ENCODE results near the gene WDFY3. TPM values are rescaled to one million over a fixed set of nuclear protein-coding genes. Genes with fewer than 3 reads are reported as not detected.
A peak's percentile ranks its signal among the peaks of the same experiment; 100 is the strongest.

WDFY3 gene, protein sequence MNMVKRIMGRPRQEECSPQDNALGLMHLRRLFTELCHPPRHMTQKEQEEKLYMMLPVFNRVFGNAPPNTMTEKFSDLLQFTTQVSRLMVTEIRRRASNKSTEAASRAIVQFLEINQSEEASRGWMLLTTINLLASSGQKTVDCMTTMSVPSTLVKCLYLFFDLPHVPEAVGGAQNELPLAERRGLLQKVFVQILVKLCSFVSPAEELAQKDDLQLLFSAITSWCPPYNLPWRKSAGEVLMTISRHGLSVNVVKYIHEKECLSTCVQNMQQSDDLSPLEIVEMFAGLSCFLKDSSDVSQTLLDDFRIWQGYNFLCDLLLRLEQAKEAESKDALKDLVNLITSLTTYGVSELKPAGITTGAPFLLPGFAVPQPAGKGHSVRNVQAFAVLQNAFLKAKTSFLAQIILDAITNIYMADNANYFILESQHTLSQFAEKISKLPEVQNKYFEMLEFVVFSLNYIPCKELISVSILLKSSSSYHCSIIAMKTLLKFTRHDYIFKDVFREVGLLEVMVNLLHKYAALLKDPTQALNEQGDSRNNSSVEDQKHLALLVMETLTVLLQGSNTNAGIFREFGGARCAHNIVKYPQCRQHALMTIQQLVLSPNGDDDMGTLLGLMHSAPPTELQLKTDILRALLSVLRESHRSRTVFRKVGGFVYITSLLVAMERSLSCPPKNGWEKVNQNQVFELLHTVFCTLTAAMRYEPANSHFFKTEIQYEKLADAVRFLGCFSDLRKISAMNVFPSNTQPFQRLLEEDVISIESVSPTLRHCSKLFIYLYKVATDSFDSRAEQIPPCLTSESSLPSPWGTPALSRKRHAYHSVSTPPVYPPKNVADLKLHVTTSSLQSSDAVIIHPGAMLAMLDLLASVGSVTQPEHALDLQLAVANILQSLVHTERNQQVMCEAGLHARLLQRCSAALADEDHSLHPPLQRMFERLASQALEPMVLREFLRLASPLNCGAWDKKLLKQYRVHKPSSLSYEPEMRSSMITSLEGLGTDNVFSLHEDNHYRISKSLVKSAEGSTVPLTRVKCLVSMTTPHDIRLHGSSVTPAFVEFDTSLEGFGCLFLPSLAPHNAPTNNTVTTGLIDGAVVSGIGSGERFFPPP (N-terminal part only)
- 0.04 and 0.05 TPM in 2 replicates for total RNA-seq

DNA sequence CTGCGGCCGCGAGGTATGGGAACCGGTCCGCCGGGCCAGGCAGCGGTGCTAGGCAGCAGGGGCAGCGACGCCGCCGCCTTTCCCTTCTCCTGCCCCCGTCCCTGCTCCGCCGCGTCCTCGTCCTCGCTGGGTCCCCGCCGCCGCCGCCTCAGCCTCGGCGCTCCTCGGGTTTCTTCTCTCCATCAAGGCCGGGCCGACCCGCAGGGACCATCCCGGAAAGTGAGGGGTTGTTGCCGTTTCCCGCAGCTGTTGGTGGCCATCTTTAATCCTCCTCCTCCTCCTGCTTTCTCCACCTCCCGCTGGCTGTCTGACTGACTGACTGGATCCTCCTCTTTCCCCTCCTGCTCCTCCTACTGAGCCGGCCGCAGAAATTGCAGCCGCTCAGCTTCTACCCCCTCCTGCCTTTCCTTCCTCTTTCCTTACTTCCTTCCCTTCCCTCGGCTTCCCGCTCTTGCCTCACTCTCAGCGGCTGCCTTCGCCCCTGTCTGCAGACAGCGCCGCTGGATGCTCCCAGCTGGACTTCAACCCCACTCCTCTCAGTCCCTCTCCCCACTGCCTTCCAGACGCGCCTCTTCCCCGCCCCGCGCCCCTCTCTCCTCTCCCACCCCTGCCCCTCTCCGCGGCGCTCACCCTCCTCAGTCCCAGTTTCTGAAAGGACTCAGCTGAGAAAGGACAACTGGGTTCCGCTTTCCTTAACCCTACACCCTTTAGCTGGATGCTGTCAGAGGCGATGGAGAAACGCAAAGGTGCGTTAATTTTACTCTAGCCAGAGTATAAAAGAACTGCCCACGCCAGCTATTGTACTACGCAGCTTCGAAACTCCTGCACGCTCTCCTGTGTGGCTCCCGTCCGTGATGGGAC, at the start of gene WDFY3:
WDFY3 (minus strand) TSS at position 309 of the 861 bp plus-strand sequence. CDS start 106,099 bp downstream, outside the sequence.
- DNase-seq, result no peak
- peaks cover 34% of the 10 kb centered on the region for H3K27me3 Mint-ChIP-seq

DNA sequence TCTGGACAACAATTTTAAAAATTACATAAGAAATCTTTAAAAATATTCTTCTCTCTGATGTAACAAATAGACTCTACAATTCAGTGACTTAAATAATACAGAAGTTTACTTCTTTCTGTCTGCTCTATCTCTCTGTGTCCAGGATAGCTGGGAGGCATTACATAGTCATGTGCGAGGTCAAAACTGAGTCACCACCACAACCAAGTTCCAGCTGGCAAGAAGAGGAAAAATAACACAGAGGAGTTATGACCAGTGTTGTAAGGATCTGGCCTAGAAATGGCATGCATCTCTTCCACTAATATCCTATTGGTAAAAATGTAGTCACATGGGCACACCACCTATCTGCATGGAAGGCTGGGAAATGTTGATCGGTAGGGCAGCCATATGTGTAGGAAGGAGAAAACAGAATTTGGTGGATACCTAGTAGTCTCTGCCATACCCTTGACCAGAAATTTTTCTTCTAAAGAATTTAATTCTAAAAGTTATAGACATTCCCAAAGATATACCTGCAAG, 39.4 kb upstream of the WDFY3 start:
- no peak overlapping the region for H3K27ac Mint-ChIP-seq
- no peak for DNase-seq
- intact Hi-C loops (cut with micrococcal nuclease), result no loop called here
- peaks cover 2% of the 10 kb centered on the region for H3K9me3 Mint-ChIP-seq
- H3K4me3 Mint-ChIP-seq, result no peak overlapping the region
- no peaks in the 10 kb centered on the region for H3K4me1 Mint-ChIP-seq
- H3K27me3 Mint-ChIP-seq, result no peaks in the 10 kb centered on the region
- no peaks in the 10 kb centered on the region for H3K36me3 Mint-ChIP-seq (ENCODE audit: low read depth)
- CTCF ChIA-PET, result no interaction called here
- TF ChIP-seq, protein P1, sequence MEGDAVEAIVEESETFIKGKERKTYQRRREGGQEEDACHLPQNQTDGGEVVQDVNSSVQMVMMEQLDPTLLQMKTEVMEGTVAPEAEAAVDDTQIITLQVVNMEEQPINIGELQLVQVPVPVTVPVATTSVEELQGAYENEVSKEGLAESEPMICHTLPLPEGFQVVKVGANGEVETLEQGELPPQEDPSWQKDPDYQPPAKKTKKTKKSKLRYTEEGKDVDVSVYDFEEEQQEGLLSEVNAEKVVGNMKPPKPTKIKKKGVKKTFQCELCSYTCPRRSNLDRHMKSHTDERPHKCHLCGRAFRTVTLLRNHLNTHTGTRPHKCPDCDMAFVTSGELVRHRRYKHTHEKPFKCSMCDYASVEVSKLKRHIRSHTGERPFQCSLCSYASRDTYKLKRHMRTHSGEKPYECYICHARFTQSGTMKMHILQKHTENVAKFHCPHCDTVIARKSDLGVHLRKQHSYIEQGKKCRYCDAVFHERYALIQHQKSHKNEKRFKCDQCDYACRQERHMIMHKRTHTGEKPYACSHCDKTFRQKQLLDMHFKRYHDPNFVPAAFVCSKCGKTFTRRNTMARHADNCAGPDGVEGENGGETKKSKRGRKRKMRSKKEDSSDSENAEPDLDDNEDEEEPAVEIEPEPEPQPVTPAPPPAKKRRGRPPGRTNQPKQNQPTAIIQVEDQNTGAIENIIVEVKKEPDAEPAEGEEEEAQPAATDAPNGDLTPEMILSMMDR (IDR thresholded peaks at IDR 0.05), result no peak
- POLR2A ChIA-PET, result no interaction called here
- no peak for ATAC-seq (ENCODE audit: low read depth)

More for the DNA sequence above, at the start of gene WDFY3:
- Mint-ChIP-seq H3K4me1 (peaks cover 16% of the 10 kb centered on the region), H3K36me3 (ENCODE audit: low read depth) (no peaks in the 10 kb centered on the region), H3K9me3 (no peaks in the 10 kb centered on the region), H3K4me3 (peak within 1 kb of the TSS; percentile 82), H3K27ac (no peak within 1 kb of the TSS)
- no peak for ATAC-seq (ENCODE audit: low read depth)
- TF ChIP-seq, protein P1 (IDR thresholded peaks at IDR 0.05), result no peak
- intact Hi-C loops (cut with micrococcal nuclease), result no loop called here
- POLR2A ChIA-PET, result no interaction called here
- CTCF ChIA-PET, result interaction anchor here (1.0 kb wide), 1 partner anchor 216 kb away, joined by 3 read pairs; no protein-coding TSS in a partner anchor

DNA sequence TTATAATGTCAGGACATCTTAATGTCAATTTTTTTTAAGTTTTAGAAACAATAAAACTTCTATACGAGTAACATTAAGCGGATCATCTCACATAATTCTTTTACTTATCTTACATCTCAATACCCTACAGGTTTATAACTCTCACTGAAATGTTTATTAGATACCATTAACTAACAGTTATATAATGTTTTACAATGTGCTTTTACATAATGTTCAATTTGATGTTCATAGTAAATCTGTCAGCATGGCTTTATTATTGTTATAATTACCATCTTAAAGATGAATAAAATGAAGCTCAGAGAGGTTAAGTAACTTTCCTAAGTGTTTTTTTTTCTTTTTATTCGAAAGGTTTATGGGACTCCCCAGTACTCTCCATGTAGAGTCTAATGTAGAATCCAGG, 33.9 kb upstream of the WDFY3 start:
- ChIA-PET POLR2A (no interaction called here), CTCF (no interaction called here)
- no peaks in the 10 kb centered on the region for H3K4me1 Mint-ChIP-seq
- intact Hi-C loops (cut with micrococcal nuclease), result no loop called here
- TF ChIP-seq, protein P1 (IDR thresholded peaks at IDR 0.05), result no peak
- no peaks in the 10 kb centered on the region for H3K36me3 Mint-ChIP-seq (ENCODE audit: low read depth)
- no peaks in the 10 kb centered on the region for H3K27me3 Mint-ChIP-seq
- peaks cover 2% of the 10 kb centered on the region for H3K9me3 Mint-ChIP-seq
- H3K4me3 Mint-ChIP-seq, result no peak overlapping the region
- DNase-seq (no peak), ATAC-seq (ENCODE audit: low read depth) (no peak)
- H3K27ac Mint-ChIP-seq, result no peak overlapping the region

DNA sequence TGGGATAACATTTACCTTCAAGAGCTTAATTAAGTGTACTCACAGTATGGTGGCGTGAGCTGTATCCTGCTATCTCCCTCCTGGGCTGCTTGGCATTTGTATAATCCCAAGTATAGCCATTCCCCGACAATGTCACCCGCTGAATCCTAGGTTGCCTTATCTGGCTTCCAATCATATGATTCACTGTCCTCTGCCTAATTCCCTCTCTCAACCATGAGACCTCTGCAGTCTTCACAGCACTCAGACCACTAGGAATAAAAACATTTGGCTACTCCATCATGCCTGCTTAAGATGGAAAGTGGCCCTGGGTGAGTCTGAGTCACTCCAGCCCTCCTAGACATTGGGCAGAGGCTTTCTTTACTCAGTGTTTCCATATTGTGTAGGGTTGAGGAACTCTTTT, 28.9 kb upstream of the WDFY3 start:
- no peak overlapping the region for H3K4me3 Mint-ChIP-seq
- intact Hi-C loops (cut with micrococcal nuclease), result no loop called here
- CTCF ChIA-PET, result no interaction called here

More for the DNA sequence above, 28.9 kb upstream of the WDFY3 start:
- no peaks in the 10 kb centered on the region for H3K4me1 Mint-ChIP-seq
- H3K27ac Mint-ChIP-seq, result no peak overlapping the region
- POLR2A ChIA-PET, result no interaction called here
- no peaks in the 10 kb centered on the region for H3K9me3 Mint-ChIP-seq
- ATAC-seq (ENCODE audit: low read depth), result no peak
- no peaks in the 10 kb centered on the region for H3K27me3 Mint-ChIP-seq
- TF ChIP-seq, protein P1 (IDR thresholded peaks at IDR 0.05), result no peak
- H3K36me3 Mint-ChIP-seq (ENCODE audit: low read depth), result no peaks in the 10 kb centered on the region
- no peak for DNase-seq
